Gastrocnemius medialis (tissue), 4 donors: ENCODE measurements around the gene CCSER1.

Source experiments
- CTCF ChIP-seq, 5 experiments: fragments of 450-650 bp in 3 of 5; fragments of 200-600 bp in 2 of 5; sonication (generic) in 2 of 5; IDR thresholded peaks in 4 of 5; conservative IDR thresholded peaks in 1 of 5; 1 replicate in 4 of 5; 2 replicates in 1 of 5; pipeline ENCODE4 v1.5.1; 2016 to 2019; ENCODE audit warnings: antibody characterized with exemption in 5 of 5, mild to moderate bottlenecking in 3 of 5, moderate library complexity in 3 of 5
- POLR2A ChIP-seq, 2 donors: fragments of 450-650 bp; IDR thresholded peaks; one replicate each; pipeline ENCODE4 v1.6.1; 2017; ENCODE audit warnings: antibody characterized with exemption in 2 of 2, mild to moderate bottlenecking in 2 of 2, moderate library complexity in 2 of 2

DNA sequence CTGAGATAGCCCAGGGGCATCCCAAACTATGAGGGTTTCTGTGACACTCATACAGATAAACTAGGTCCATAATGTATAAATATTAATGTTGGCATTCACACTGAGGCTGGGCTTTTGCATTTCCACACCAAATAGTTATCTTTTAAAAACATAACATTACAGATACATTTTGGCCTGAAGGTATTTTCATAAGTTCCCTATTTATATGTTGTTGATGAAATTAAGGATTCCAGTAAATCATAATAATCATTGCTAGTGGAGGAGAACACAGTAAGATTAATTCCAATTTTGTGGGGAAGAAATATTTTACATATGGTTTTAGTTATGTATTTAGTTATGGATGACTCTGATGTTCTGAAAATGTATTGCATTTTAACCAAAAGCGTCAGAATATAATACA lies 479.6 kb downstream of the CCSER1 start:
- TF ChIP-seq CTCF (IDR thresholded peaks at IDR 0.05 in 4 of 5, conservative IDR thresholded peaks at IDR 0.05 in 1 of 5) (no peak), POLR2A (IDR thresholded peaks at IDR 0.05) (no peak)
